Fibroblast of the aortic adventitia (primary cell): Measurements from ENCODE around the gene CYP24A1. TPM values are rescaled to one million over a fixed set of nuclear protein-coding genes. Genes with fewer than 3 reads are reported as not detected.

Experiments used
- DNase-seq: peaks from one replicate; pipeline ENCODE4 v3.0.0-alpha.2; 2010; ENCODE audit warnings: low read depth
- H3K4me3 ChIP-seq: 2 replicates; pipeline ENCODE4 v1.5.1; 2011; ENCODE audit warnings: low read depth, mild to moderate bottlenecking, control low read depth, low read length, moderate library complexity
- total RNA-seq: library from RNA; depleted of rRNA; stranded (reverse); fragments of >200 nt; gene quantifications from 2 replicates; pipeline ENCODE4 v1.2.3, GENCODE V29; 2012; ENCODE audit warnings: low replicate concordance
- TF ChIP-seq, protein P1 (sequence below): IDR thresholded peaks from 2 replicates; pipeline ENCODE4 v1.5.1; 2011; ENCODE audit warnings: mild to moderate bottlenecking, low read length, control low read depth, inconsistent platforms; ENCODE audit not compliant: insufficient read depth

CYP24A1 gene
- total RNA-seq, 1 donor: not detected

GRCh38 chr20:54152227-54153040 is 21.4 kb downstream of the CYP24A1 start:
- H3K4me3 ChIP-seq: no peak overlapping the region
- TF ChIP-seq, protein P1, sequence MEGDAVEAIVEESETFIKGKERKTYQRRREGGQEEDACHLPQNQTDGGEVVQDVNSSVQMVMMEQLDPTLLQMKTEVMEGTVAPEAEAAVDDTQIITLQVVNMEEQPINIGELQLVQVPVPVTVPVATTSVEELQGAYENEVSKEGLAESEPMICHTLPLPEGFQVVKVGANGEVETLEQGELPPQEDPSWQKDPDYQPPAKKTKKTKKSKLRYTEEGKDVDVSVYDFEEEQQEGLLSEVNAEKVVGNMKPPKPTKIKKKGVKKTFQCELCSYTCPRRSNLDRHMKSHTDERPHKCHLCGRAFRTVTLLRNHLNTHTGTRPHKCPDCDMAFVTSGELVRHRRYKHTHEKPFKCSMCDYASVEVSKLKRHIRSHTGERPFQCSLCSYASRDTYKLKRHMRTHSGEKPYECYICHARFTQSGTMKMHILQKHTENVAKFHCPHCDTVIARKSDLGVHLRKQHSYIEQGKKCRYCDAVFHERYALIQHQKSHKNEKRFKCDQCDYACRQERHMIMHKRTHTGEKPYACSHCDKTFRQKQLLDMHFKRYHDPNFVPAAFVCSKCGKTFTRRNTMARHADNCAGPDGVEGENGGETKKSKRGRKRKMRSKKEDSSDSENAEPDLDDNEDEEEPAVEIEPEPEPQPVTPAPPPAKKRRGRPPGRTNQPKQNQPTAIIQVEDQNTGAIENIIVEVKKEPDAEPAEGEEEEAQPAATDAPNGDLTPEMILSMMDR: no peak
- DNase-seq: no peak

- H3K4me3 ChIP-seq: no peak overlapping the region
- DNase-seq: no peak
- TF ChIP-seq, protein P1: no peak
Observed at GRCh38 chr20:54151511-54152226, 22.1 kb downstream of the CYP24A1 start.

- DNase-seq: no peak
- TF ChIP-seq, protein P1: no peak
Observed at GRCh38 chr20:54151075-54151439, 22.7 kb downstream of the CYP24A1 start.

GRCh38 chr20:54149765-54150264 is 24.0 kb downstream of the CYP24A1 start:
- H3K4me3 ChIP-seq: no peak overlapping the region
- DNase-seq: no peak
- TF ChIP-seq, protein P1: no peak

More at GRCh38 chr20:54151075-54151439, 22.7 kb downstream of the CYP24A1 start:
- H3K4me3 ChIP-seq: no peak overlapping the region

GRCh38 chr20:54148947-54149764 is 24.6 kb downstream of the CYP24A1 start:
- TF ChIP-seq, protein P1: no peak
- no peak overlapping the region for H3K4me3 ChIP-seq
- DNase-seq: no peak

GRCh38 chr20:54146672-54147071 is 27.1 kb downstream of the CYP24A1 start:
- no peak overlapping the region for H3K4me3 ChIP-seq
- TF ChIP-seq, protein P1: no peak
- DNase-seq: no peak
